ENCODE results near the gene PTPRD.

Gene PTPRD

DNA sequence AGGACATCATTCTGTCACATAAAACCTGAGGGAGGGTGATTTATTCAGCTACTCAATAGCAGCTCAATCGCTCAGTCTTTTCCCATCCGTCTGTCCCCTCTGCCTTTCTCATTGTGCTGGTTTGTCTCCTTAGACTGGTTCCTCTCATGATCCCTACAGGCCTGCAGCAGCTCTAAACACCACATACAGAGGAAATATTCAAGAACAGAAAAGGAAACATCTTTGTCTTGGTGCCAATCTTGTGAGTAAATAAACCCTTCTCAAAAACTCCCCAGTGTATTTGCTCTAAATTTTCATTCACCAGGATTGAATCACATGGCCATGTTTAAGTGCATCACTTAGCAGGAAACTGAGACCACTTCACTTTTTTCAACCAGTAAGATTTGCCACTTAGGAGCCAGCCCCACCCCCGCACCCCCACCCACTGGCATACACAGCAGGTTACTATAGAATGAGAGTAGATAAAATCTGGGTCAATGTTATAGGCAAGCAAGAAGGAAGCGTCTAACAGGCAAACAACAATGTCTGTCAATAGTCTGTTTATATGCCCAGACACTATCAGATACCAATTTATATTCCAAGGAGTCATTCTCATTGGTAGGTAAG is 1917.7 kb downstream of the PTPRD start:
- no peak for DNase-seq

DNA sequence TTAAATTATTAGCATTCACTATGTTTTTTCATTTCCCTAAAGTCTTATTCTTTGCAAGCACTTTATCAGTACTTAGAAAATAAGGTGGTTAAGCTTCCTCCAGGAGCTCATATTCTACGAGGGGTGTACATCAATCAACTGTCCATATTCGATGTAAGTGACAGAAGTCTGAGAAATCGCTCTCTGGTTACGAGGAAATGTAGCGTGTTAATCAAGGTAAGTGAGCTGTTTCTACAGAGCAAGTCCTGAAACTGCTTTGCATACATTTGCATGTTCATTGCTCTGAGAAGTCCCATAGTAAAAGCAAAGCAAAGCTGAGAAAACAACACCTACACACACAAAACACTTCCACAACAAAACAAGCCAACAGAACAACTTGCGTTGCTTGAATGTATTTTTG is 1919.3 kb downstream of the PTPRD start:
- no peak for DNase-seq

DNA sequence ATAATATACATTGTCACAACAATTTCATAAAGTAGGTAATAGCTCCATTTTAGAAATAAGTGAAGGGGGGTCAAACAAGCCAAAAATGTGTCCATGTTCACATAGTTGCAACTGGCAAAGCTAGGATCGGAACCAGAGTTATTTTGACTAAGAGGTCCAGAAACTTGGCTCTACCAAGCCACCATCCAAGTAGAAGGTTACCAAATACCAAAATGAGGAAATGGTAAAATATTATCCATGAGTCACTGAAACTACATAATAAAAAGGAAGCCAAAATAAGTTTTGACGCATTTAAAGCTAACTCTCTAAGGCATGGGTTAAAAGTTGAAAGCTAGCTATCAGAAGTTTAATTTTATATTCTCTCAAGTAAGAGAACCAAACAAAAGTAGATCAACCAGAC is 1926.3 kb downstream of the PTPRD start:
- no peak for DNase-seq

GRCh38 chr9:8685825-8686224 is 1927.0 kb downstream of the PTPRD start:
- DNase-seq = no peak

- no peak for DNase-seq
Measured at GRCh38 chr9:8684978-8685708, 1927.7 kb downstream of the PTPRD start.

DNA sequence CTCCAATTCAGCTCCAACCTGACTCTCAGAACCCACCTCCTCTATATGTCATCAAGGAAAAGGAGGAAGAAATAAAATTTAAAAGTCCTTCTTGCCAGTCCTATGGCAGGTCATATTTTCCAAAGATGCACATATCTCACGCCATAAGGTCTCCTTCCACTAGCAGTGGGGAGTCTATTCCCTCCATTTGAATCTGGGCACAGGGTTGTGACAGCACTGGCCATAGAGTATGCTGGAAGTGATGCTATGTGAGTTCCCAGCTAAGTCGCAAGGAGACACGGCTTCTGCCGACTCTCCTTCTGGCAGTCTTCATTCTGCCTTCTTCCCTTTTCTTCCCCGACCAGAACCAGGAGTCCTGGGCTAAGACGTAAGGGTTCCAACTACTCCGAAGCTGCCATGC is 1929.3 kb downstream of the PTPRD start:
- DNase-seq = no peak

GRCh38 chr9:8680658-8681057 is 1932.1 kb downstream of the PTPRD start:
- DNase-seq = no peak

DNA sequence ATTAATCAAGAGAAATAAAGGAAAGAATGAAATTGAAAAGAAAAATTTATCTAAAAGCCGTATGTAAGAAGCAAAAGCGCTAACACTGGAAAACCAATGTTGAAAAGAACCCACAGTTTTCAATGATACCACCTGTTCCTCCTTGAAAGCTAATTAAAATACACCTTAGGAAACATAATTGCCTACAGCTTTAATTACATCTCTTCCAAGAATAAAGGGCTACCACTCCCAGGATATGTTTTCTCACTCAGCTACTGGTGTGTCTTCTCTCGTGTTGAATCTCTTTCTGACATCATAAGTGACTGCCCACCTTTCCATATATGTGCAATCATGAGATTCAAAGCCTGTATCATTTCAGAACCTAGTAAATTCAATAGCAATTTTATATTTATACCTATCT is 1932.6 kb downstream of the PTPRD start:
- DNase-seq = no peak

DNA sequence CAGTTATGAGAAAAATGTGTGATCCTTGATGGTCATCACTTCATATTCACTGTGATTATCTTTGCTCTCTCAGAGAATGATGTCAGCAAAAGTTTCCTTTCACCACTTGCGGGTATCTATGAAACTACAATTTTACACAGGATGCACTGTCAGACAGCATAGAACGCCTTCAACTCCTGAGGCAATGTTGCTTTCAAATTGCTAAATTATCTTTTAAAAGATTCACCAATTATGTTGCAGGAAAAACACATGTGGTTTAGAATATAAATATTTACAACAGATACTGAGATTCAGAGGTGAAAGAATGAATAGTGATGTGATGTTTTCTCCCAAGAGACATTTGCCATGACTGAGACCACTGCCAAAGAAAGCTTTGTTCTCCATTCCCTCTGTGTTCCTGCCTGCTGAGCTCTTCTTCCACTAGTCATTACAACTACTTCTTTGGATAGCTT is 1933.4 kb downstream of the PTPRD start:
- no peak for DNase-seq

- no peak for DNase-seq
Measured at GRCh38 chr9:8677741-8678140, 1935.1 kb downstream of the PTPRD start.

DNA sequence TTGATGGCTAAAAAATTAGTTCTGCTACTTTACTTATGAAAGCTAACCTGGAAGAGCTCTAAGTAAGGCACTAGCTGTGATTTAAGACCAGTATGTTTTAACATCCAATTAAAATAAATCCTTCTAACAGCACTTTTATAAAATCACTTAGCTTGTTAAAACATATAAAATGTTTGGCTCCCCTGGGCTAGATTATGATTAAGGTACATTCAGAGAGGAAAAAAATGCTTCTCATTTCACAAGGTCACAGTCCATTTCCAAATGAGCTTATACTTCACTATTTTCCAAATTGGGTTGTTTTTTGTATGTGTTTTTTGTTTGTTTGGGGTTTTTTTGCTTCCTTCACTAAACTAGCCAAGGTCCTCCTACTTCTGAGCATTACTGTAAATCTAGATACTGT is 1938.3 kb downstream of the PTPRD start:
- DNase-seq = no peak

- DNase-seq = no peak
Measured at GRCh38 chr9:8673830-8674229, 1939.0 kb downstream of the PTPRD start.

DNA sequence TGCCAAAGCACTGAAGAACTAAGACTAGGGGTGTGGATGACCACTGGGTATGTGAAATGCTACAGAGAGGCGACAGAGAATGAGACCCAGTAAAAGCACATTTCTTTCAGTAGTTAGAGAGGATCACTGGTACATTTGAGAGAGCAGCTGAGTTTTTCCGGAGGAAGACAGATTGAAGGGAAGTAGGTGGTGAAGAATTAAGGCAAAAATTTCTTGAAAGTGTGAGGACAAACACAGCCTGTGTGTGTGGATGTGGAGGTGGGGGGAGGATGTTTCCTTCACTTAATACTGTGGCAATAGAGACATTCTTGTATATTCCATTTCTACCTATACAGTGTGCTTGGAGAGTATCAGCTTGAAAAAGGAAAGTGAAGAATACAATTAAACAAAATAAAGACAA is 1942.1 kb downstream of the PTPRD start:
- DNase-seq = no peak

GRCh38 chr9:8668751-8669150 is 1944.1 kb downstream of the PTPRD start:
- DNase-seq = no peak

- DNase-seq = no peak
Measured at GRCh38 chr9:8668231-8668630, 1944.6 kb downstream of the PTPRD start.

DNA sequence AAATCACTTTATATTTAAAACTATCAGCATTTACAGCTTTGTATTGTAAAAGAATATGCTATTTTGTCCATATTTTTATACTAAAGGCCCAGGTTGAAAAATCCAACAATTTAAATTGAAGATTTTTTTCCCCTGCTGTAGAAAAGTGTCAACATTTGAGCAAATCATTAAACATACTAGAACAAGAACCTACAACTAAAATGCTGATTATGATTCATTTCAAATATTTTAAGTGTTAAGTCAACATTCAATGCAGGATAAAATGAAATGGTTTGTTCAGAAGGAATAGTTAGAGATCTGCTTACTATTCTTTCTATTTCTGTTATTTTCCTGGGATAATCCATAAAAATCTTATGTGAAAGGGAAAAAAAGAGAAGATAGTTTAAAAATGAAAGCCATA is 1946.7 kb downstream of the PTPRD start:
- DNase-seq = no peak

DNA sequence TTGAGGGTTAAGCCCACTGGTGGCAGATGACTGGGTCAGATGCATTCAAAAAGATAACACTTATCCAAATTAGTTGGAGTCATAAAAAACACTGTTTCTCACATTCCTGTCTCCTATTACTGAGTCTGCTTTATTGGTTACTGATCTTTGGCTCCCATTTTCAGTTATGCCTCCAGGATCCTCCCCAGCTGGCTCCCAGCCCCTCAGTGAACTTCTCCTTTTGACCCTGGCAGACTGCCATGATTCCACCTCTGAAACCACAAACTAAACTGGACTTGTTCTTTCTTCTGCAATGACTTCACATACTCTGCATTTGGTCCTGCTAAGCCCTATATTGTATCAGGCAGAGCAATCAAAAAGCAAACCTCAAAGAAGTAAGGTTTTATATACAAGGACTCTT is 1952.4 kb downstream of the PTPRD start:
- no peak for DNase-seq

- no peak for DNase-seq
Measured at GRCh38 chr9:8659108-8659507, 1953.7 kb downstream of the PTPRD start.

- DNase-seq = no peak
Measured at GRCh38 chr9:8655071-8655470, 1957.7 kb downstream of the PTPRD start.

DNA sequence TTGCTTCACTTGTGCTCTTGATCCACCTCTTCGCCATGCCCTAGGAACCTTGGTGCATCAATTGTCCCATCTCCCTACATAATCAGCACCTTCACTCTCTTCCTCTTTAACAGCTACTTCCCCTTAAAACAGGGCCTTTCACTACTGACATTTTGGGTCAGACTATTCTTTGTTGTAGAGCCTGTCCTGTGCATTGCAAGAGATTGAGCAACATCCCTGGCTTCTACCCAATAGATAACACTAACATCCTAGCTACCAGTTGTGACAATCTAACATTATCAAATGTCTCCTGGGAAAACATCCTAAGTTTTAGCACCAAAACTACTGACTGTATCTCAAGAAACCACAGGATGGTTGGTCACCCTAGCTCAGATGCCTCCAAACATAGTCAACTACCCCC is 1958.9 kb downstream of the PTPRD start:
- DNase-seq = no peak

DNA sequence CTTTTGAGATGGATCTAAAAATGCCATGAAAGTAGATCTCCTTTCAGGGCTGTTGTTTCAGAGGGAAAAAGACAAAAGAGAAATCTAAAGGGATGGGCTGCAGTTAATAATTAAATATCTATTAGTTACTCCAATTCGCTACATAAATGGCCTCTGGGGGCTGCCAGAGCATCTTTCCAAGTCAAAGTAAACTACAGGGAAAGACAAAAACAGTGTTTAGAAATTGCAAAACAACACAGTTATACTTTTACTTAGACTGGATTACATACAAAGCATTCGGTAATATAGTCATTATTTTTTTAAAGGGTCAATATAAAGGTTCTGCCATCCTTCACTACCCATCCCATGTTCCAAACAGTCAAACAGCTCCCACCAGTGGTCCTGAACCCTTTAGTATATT is 1959.7 kb downstream of the PTPRD start:
- no peak for DNase-seq

DNA sequence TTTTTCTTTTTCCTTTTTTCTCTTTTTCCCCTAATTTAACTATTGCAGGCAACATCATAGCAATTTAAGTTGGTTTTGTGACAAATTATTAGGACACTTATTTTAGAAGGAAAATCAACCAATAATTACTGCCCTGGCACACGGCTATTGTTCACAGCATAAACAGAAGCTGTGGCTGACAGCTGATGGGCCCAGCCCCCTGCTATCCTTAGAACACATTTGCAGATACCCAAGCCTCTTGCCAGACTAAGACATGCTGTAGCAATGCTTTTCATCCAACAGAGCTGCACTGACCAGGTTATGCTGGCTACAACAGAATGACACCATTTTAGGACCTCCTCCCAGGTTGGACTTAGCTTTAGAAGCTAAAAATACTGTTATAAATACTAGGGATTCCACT is 1960.5 kb downstream of the PTPRD start:
- no peak for DNase-seq

GRCh38 chr9:8651846-8652215 is 1961.0 kb downstream of the PTPRD start:
- no peak for DNase-seq

DNA sequence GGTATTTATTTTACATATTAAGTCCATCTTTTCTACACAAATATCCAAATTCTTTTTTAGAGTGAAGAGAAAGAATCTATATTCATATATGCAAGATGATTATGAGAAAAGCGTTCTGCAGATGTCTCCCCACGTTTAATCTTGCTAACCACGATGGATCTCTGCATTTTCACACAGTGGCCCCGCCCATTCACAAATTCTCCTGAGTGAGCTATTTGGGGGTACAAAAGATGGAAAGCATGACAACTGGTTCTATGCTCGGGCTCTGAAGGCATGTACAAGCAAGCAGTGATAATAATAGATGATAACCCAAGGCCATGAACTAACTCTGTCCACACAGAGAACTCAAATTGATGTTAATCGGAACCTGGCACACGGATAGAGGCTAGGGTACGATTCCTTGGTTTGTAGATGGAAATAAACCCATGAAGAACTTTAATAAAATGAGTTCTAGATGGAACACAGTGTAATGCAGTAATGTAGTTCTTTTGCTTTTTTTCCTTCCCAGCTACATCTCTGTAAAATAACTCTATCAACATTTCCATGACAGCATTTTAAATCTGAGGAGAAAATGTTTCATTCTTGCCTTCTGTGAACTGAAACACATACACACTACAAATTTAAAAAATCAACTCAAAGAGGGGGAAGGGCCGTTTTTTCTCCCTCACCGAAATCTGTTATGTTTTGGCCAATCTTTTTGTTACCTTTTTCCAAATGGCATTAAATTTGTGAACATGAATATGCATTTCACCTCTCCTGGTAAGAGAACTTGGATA is 1961.5 kb downstream of the PTPRD start:
- DNase-seq = no peak
